Measurements from ENCODE around the gene D2HGDH. TPM values are rescaled to one million over a fixed set of nuclear protein-coding genes. Genes with fewer than 3 reads are reported as not detected.

D2HGDH gene
- 4.3 and 5.1 TPM in 2 replicates for total RNA-seq (2014; rRNA removed; shearing (Covaris generic))

GRCh38 chr2:241734467-241735208 is at the start of gene D2HGDH:
D2HGDH (plus strand) TSS chr2:241734630; CDS start chr2:241735225, 595 bp downstream.
- peak; percentile 89 to 94 for DNase-seq
- Histone ChIP-seq H3K9me3 (replicated peaks) (no peaks in the 10 kb centered on the region), H3K27ac (peak within 1 kb of the TSS; percentile 54), H3K27me3 (no peaks in the 10 kb centered on the region), H3K4me3 (peak within 1 kb of the TSS; percentile 93), H3K4me1 (no peaks in the 10 kb centered on the region), H3K36me3 (no peaks in the 10 kb centered on the region)

- no peak for DNase-seq
- Histone ChIP-seq H3K36me3 (peaks cover 43% of the 10 kb centered on the region), H3K9me3 (replicated peaks) (no peaks in the 10 kb centered on the region), H3K27ac (peak overlapping the region; percentile 86), H3K4me1 (peaks cover 7% of the 10 kb centered on the region), H3K27me3 (no peaks in the 10 kb centered on the region), H3K4me3 (peak overlapping the region; percentile 88)
Measured at GRCh38 chr2:241686324-241686649, 48.1 kb upstream of the D2HGDH start.

GRCh38 chr2:241686650-241687425 is 47.6 kb upstream of the D2HGDH start, which contains the start of gene DTYMK:
DTYMK (minus strand) TSS chr2:241686815; CDS start chr2:241686783, 32 bp downstream.
- no peaks in the 10 kb centered on the region for H3K9me3 ChIP-seq (replicated peaks)
- peaks cover 42% of the 10 kb centered on the region for H3K36me3 ChIP-seq
- no peaks in the 10 kb centered on the region for H3K27me3 ChIP-seq
- H3K27ac ChIP-seq, result peak within 1 kb of the TSS; percentile 86
- peak; percentile 97 to 98 for DNase-seq
- H3K4me1 ChIP-seq, result 0 out of 2 replicates have a peak, but pooled peaks cover 2% of the 10 kb centered on the region
- H3K4me3 ChIP-seq, result peak within 1 kb of the TSS; percentile 88

- Histone ChIP-seq H3K4me1 (0 out of 2 replicates have a peak, but pooled peaks cover 2% of the 10 kb centered on the region), H3K27me3 (no peaks in the 10 kb centered on the region), H3K9me3 (replicated peaks) (no peaks in the 10 kb centered on the region), H3K4me3 (no peak overlapping the region), H3K36me3 (peaks cover 34% of the 10 kb centered on the region), H3K27ac (no peak overlapping the region)
- DNase-seq, result peak; percentile 66 to 81
Measured at GRCh38 chr2:241689306-241689705, 45.1 kb upstream of the D2HGDH start.

GRCh38 chr2:241690202-241690717 is 44.2 kb upstream of the D2HGDH start:
- Histone ChIP-seq H3K4me1 (0 out of 2 replicates have a peak, but pooled peaks cover 2% of the 10 kb centered on the region), H3K9me3 (replicated peaks) (no peaks in the 10 kb centered on the region), H3K27me3 (no peaks in the 10 kb centered on the region), H3K36me3 (peaks cover 36% of the 10 kb centered on the region), H3K27ac (no peak overlapping the region), H3K4me3 (no peak overlapping the region)
- DNase-seq, result no peak

- DNase-seq, result no peak
- no peak overlapping the region for H3K27ac ChIP-seq
- H3K4me1 ChIP-seq, result 0 out of 2 replicates have a peak, but pooled peaks cover 2% of the 10 kb centered on the region
- H3K4me3 ChIP-seq, result no peak overlapping the region
- peaks cover 38% of the 10 kb centered on the region for H3K36me3 ChIP-seq
- no peaks in the 10 kb centered on the region for H3K9me3 ChIP-seq (replicated peaks)
- no peaks in the 10 kb centered on the region for H3K27me3 ChIP-seq
Measured at GRCh38 chr2:241692448-241692847, 42.0 kb upstream of the D2HGDH start.

- Histone ChIP-seq H3K4me3 (no peak overlapping the region), H3K27ac (no peak overlapping the region), H3K27me3 (no peaks in the 10 kb centered on the region), H3K9me3 (replicated peaks) (no peaks in the 10 kb centered on the region), H3K4me1 (no peaks in the 10 kb centered on the region), H3K36me3 (peaks cover 34% of the 10 kb centered on the region)
- no peak for DNase-seq
Measured at GRCh38 chr2:241695651-241696050, 38.8 kb upstream of the D2HGDH start.

GRCh38 chr2:241701149-241701398 is 33.4 kb upstream of the D2HGDH start:
- peaks cover 17% of the 10 kb centered on the region for H3K36me3 ChIP-seq
- H3K4me3 ChIP-seq, result peak overlapping the region; percentile 87
- no peaks in the 10 kb centered on the region for H3K27me3 ChIP-seq
- no peak for DNase-seq
- H3K27ac ChIP-seq, result peak overlapping the region; percentile 96
- no peaks in the 10 kb centered on the region for H3K9me3 ChIP-seq (replicated peaks)
- no peaks in the 10 kb centered on the region for H3K4me1 ChIP-seq

- peak; percentile 96 to 97 for DNase-seq
- H3K9me3 ChIP-seq (replicated peaks), result no peaks in the 10 kb centered on the region
- H3K36me3 ChIP-seq, result peaks cover 22% of the 10 kb centered on the region
- peak within 1 kb of the TSS; percentile 96 for H3K27ac ChIP-seq
- H3K27me3 ChIP-seq, result no peaks in the 10 kb centered on the region
- H3K4me3 ChIP-seq, result peak within 1 kb of the TSS; percentile 87
- no peaks in the 10 kb centered on the region for H3K4me1 ChIP-seq
Measured at GRCh38 chr2:241701399-241702154, 32.9 kb upstream of the D2HGDH start, which contains the start of gene ING5. ING5 (plus strand) TSS chr2:241702039; CDS start chr2:241702066, 27 bp downstream.

- Histone ChIP-seq H3K4me1 (no peaks in the 10 kb centered on the region), H3K27ac (peak overlapping the region; percentile 96; the same call in 1 of the 2 replicates), H3K27me3 (no peaks in the 10 kb centered on the region), H3K4me3 (peak overlapping the region; percentile 87), H3K36me3 (peaks cover 31% of the 10 kb centered on the region), H3K9me3 (replicated peaks) (0 out of 2 replicates have a peak, but pooled peaks cover 1% of the 10 kb centered on the region)
- peak; percentile 86 to 87 for DNase-seq
Measured at GRCh38 chr2:241702155-241703031, 32.0 kb upstream of the D2HGDH start.

- Histone ChIP-seq H3K27ac (peak overlapping the region; percentile 21; the same call in 1 of the 2 replicates), H3K4me1 (no peaks in the 10 kb centered on the region), H3K9me3 (replicated peaks) (0 out of 2 replicates have a peak, but pooled peaks cover 2% of the 10 kb centered on the region), H3K4me3 (peak overlapping the region; percentile 87), H3K27me3 (no peaks in the 10 kb centered on the region), H3K36me3 (peaks cover 37% of the 10 kb centered on the region)
- DNase-seq, result peak; percentile 21 to 42
Measured at GRCh38 chr2:241703032-241703604, 31.3 kb upstream of the D2HGDH start.

GRCh38 chr2:241706537-241706936 is 27.9 kb upstream of the D2HGDH start:
- Histone ChIP-seq H3K9me3 (replicated peaks) (0 out of 2 replicates have a peak, but pooled peaks cover 2% of the 10 kb centered on the region), H3K4me3 (no peak overlapping the region), H3K4me1 (no peaks in the 10 kb centered on the region), H3K27me3 (no peaks in the 10 kb centered on the region), H3K36me3 (peaks cover 67% of the 10 kb centered on the region), H3K27ac (no peak overlapping the region)
- no peak for DNase-seq

GRCh38 chr2:241708879-241709278 is 25.6 kb upstream of the D2HGDH start:
- Histone ChIP-seq H3K27ac (no peak overlapping the region), H3K9me3 (replicated peaks) (0 out of 2 replicates have a peak, but pooled peaks cover 2% of the 10 kb centered on the region), H3K4me3 (no peak overlapping the region), H3K36me3 (peaks cover 89% of the 10 kb centered on the region), H3K4me1 (no peaks in the 10 kb centered on the region), H3K27me3 (no peaks in the 10 kb centered on the region)
- DNase-seq, result no peak
